Effector CD4-positive, alpha-beta T cell (primary cell): ENCODE measurements around the gene CUTC.
"Not testable (repeated sequence)": the region's sequence is repeated elsewhere in the genome, so short reads cannot be mapped to it uniquely, and the experiment has no call there.

ENCODE experiments used
- DNase-seq: peaks from one replicate; pipeline ENCODE4 v3.0.0-alpha.2; 2020
- total RNA-seq: gene quantifications from one replicate; lab custom pipeline; 2026; lab: John Stamatoyannopoulos, UW

The CUTC gene, protein sequence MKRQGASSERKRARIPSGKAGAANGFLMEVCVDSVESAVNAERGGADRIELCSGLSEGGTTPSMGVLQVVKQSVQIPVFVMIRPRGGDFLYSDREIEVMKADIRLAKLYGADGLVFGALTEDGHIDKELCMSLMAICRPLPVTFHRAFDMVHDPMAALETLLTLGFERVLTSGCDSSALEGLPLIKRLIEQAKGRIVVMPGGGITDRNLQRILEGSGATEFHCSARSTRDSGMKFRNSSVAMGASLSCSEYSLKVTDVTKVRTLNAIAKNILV
- 16.7 reads per million, percentile 43 among the genes with 10 or more reads in this experiment for total RNA-seq

DNA sequence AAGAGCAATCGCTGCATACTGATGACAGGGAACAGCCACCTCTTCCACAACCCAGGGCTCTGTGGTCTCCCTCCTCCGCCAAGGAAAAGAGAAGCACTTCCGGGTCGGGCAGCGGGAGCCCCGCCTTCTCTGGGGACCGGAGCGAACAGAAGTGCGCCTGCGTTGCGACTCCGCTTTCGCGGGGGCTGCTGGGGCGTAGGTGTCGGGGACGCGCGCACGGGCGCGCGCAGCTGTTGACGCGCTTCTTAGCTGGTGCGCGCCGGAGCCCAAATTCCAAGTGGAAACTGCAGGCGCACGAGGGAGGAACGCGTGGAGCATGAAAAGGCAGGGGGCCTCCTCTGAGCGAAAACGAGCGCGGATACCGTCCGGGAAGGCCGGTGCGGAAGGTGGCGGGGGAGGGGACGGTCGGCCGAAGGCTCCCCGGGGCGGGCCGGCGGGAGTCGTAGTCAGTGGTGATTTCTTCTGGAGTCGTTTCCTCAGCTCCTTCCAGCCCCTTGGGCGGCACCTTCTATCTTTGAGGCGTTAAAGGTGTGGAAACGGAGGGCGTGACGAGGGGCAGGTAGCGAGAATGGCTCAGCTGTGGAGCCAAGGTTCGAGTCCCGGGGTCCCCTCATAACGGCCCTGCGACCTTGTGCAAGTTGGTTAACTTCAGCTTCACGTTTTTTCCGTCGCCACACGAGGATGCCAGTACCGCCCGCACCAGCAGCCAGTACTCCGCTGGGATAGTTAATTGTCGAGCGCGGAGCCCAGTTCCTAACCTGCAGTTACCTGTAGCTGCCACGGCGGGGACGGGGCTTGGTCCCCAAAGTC is at the start of gene CUTC, which contains the start of gene COX15:
Gene CUTC (plus strand): TSS at position 202 of the 810 bp plus-strand sequence. CDS start 115 bp downstream, at position 317.
Gene COX15 (minus strand): TSS at position 95 of the 810 bp plus-strand sequence. CDS start 78 bp downstream, at position 17.
- peak; percentile 94 for DNase-seq

DNA sequence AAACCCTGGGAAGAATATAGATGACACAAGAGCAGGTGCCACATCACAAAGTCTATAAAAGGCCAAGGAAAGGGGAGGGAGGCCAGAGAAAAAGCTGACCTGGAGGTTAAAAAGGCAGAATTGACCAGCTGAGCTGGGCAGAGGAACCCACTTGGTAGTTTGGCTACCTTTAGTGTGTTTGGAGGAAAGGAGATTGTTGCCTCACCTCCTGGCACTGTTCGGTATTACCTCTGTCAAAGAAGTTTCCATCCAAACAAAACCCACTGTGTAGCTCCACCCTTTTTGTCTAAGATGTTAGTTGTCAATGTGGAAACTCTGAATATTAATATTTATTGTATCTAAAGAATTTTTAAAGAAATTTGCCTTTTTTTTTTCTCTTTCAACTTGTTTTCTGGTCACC is 49.3 kb upstream of the CUTC start:
- DNase-seq = no peak

DNA sequence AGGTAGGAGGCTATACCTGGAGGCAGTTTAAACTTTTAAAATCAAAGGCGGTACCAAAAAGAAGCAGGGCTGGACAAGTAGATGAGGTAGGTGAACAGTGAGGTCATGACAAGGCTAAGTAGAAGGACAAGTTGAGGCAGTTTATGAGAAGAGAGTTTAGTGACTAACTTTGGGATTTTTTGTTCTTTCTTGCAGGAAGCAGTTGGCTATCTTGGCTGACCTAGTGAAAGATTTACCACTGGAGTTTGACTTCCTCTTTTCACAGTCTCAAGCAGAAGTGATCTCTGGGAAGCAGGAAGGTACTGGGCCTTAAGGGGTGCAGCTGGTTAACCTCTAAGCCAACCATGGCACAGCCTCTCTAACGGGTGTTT is 46.5 kb upstream of the CUTC start:
- no peak for DNase-seq

DNA sequence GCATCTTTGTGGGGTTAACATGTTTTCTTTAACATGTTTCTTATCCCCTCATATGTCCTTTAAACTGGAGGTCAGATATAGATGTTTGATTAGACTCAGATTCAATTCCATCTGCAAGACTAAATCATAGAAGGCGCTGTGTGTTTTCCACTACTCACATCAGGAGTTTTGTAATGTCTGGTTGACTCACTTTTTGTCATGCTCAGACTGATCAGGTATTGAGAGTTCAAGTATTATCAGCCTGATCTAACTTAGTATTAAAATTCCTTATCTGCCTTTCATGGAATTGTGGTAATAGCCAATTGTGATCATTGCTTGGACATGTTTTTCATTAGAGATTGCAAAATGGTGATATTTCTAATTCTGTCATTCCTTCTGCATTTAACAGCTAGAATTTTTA is 42.6 kb upstream of the CUTC start:
- DNase-seq = no peak

DNA sequence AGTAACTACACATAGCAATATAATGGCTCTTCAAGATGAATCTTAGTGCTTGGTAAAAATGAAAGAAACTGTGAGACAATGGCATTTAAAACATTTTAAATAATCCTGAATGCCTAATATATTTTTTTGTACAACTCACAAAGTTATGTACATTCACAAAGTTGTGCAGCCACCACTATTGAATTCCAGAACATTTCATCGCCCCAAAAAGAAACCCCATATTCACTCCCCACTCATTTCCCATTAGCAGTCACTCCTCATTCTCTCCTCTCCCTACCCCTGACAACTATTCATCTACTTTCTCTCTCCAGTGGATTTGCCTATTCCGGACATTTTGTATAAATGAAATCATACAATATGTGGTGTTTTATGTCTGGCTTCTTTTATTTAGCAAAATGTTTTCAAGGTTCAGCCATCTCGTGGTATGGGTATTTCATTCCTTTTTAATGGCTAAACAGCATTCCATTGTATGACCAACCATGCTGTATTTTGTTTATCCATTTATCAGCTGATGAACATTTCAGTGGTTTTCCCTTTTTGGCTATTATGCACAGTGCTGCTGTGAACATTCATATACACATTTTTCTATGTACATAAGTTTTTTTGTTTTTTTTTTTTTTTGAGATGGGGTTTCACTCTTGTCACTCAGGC is 38.0 kb upstream of the CUTC start:
- DNase-seq = no peak

DNA sequence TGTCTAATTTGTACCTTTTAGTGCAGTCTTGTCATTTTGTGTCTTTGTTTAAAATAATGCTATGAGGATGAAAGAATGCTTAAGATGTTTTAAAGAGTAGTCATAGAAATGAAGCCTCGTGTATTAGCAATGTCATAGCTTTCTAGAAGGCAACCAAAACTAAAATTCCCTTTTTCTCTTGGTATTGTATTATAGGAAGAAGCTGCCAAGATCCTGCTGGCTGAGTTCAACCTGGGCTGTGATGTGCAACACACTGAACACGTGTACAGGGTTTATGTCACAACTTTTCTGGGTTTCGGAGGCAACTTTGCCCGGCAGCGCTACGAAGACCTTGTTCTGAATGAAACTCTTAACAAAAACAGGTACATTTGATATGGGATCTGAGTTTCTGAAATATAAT is 36.3 kb upstream of the CUTC start:
- no peak for DNase-seq

DNA sequence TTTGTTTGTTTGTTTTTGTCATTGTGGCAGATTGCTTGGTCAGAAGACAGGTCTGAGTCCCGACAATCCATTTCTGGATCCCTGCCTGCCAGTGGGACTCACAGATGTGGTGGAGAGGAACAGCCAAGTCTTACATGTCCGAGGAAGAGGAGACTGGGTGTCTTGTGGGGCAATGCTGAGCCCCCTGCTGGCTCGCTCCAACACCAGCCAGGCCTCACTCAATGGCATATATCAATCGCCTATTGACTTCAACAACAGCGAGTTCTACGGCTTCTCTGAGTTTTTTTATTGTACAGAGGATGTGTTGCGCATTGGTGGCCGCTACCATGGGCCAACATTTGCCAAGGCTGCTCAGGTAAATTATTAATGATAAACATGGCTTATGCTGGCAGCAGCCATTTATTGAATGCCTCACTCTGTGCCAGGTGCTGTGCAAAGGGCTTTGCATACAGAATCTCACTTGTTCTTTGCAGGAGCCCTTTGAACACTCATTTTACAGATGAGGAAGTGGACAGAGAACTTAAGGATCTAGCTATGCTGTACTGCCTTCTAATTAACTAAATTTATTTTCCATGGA is 33.4 kb upstream of the CUTC start:
- no peak for DNase-seq

DNA sequence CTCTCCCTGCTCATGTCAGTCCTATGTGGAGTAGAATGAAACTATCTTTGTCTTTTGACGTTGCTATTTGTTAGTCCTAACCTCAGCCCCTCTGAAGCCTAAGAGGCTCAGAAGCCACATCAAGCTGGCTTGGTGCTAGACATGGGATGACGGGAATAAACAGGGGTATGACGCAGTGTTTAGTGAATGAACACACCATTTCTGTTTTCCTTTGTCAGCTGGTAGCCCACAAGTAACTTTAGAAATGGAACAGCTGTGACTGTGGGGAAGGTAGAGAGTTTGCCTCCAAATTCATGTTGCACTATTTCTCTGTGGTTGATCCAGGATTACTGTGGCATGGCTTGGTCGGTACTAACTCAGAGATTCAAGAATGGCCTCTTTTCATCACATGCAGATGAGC is 31.4 kb upstream of the CUTC start:
- DNase-seq = no peak

DNA sequence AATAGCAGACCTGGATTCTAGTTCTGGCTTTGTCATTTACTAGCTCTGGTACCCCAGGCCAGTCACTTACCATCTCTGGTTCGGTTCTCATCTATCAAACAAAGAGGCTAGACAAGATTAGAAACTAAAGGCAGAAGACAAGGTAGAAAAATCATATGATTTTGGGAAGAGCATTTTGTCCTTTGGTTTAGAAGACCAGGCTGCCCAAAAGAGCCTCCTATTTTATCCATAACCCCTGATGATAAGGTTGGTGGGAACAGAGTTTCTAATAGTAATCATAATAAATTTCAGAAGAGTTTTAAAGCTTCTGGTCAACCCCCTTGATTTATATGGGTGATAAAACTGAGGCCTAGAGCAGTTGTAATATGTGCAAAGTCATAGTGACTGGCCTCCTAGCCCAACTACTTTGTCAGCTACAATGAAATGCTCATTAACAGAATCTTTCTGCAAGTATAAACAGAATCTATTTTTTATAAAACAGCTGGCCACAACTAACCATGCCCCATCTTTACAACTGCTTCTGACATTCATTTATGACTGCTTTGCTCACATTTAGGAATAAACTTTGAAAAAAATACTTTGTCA is 23.5 kb upstream of the CUTC start:
- no peak for DNase-seq

DNA sequence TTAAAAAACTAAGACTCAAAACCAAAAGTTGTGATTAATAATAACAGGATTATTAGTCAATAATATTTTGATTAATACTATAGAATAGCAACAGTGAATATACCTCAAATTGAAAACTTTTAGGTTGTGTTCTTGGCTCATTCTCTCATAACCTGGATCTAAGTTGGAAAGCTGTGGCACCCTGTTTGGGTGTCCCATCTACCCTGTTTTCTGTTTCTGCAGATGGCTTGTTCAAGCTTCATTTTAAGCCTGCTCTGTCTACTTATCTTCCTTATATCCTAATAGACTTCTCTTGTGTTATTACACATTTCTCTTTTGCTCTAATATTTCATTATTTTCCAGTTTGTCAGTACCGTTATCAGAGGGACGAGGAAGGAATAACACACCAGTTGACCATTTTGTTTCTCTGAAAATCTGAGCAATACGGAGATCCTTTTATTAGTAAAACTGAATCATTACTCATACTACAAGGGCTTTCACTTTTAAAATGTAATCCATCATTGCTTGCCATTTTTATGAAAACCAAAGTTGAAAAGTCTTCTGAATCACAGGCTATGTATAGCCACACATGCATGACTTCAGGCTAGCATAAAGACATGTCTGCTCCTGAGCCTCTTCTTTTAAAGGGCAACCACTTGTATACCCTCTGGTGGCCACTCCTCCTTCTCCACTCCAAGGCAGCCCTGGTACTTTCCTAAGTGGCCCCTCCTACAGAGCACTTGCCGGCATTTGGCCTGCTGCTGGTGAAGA is 22.4 kb upstream of the CUTC start:
- no peak for DNase-seq

DNA sequence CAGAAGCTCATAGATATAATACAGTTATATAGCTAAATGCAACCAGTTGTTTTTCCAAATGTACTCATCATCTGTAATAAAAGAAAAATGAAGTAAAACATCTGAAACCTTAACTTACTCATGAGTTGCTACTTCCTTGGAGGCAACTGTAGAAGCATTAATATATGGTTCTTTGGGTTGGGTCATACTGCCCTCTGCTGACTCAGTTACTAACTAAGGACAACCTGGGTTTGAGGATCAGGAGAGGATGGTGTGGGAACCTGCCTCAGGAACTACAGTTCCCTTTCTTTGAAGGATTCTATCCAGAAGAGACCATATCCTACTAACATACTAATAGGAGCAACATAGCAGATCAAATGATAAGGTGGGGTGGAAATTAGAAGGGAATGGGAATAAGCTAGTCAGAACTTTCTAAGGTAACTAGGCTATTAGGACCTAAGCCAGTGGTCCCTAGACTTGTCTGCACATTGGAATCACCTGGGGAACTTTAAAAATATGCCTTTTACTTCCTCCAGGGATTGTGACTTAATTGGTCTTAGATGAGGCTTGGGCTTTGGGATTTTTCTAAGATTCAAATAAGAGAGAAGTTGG is 20.8 kb upstream of the CUTC start:
- DNase-seq = peak; percentile 10

DNA sequence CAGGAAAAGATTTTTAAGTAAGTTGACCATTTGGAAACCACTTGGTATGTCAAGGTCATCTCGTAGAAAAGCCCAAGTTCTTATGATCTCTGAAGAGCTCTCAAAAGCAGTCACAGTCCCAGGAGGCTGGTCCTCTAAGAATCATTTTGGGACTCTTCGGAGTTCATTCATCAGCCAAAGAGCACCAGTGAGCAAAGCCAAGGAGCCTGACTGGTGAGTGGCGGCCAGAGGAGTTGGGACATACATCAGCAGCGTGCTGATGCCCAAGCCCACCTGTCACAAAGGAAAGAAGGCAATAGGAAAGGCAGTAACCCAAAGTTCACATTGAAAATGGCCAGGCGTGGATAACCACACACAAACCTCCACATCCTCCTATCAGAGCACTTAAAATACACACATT is 17.6 kb upstream of the CUTC start:
- DNase-seq = no peak

DNA sequence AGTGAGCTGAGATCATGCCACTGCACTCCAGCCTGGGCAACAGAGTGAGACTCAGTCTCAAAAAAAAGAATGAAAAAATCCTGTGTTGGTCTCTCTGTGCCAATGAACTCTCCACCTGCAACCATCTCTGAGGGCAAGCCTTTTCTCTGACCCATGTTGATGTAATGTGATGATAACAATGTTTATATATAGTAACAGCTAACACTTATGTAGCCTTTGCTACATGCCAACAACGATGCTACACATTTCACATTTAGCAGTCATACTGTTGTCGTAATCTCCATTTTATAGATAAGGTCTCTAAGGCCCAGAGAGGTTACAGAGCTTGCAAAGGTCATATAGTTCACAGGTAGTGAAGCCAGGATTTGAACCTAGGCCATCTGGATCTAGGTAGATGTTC is 11.6 kb upstream of the CUTC start:
- DNase-seq = no peak

DNA sequence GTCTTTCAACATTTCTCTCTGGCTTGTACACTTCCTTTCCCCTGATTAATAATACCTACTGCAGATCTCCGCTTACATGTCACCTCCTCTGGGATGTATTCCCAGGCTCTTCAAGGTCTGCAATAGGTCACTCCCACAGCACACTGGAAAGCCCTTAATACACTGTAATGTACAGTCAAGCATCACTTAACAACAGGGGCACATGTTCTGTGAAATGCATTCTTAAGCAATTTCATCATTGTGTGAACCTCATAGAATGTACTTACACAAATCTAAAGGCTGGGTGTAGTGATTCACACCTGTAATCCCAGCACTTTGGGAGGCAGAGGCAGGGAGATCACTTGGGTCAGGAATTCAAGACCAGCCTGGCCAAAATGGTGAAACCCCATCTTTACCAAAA is 2.0 kb upstream of the CUTC start:
- no peak for DNase-seq

DNA sequence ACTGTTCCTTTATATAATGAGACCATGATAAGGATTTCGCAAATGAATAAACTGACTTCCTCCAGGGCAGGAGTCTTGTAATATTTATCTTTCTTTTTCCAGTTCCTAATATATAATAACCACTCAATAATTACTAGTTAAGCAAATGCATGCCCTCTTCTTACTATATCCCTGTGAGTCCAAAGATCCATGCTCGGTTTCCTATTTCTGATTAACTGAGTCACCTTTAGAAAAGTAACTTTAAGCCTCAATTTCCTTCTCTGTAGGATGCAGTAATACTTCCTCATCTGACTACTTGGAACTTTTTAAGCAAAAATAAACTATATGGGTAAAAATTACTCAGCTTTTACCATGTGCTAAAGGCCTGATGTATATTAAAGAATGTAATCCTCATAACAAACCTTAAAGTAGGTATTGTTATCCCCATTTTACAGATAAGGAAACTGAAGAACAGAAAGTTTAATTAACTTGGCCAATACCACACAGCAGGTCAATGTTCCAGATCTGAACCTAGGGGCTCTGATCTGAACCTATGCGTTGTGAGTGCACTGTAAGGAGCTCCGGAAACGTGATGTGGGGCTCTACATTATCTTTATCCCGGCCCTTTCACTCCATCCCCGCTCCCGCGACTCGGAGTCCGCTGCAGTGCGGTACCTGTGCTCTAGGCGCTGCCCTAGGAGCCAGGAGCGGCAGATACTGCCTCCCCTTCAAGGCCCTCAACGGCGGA is 565 bp upstream of the CUTC start:
- DNase-seq = no peak

DNA sequence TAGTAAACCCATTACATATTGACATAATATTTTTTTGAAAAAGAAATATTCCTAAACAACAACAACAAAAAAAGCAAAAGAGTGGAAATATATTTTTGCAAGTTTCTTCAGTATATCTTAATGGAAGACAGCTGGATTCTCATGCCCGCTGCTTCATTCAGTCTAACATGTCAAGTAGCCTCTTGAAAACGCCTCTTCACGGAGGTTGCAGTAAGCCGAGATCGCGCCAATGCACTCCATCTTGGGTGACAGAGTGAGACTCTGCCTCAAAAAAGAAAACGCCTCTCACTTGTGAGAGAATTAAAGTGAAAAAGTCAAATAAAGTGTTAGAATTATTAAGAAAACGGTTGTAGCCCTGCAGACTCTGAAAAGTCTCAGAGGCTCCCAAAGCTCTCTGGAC is 1.3 kb downstream of the CUTC start:
- no peak for DNase-seq

DNA sequence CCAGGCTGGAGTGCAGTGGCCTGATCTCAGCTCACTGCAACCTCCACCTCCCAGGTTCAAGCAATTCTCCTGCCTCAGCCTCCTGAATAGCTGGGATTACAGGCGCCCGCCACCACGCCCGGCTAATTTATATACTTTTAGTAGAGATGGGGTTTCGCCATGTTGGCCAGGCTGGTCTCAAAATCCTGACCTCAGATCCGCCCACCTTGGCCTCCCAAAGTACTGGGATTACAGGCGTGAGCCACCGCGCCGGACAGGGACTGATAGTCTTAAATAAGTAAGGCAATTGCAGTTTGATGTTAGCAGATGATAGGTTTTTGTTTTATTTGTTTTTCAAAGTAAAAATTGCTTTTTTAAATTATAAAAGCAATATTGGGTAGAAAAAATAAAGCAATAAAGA is 2.1 kb downstream of the CUTC start:
- not testable (repeated sequence) for DNase-seq

DNA sequence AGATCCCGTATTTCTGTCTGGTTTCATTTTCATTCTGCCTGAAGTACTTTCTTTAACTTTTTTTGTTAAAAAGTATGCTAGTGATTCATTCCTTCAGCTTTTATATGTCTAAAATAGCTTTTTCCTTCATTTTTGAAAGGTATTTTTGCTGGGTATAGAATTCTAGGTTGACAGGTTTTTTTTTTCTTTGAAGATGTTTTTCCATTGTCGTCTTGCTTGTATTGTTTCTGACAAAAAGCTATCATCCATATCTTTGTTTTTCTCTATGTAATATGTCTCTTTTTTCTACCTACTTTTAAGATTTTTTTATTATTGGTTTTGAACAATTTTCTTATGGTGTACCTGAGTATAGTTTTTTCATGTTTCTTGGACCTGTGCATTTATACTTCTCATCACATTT is 8.2 kb downstream of the CUTC start:
- no peak for DNase-seq

DNA sequence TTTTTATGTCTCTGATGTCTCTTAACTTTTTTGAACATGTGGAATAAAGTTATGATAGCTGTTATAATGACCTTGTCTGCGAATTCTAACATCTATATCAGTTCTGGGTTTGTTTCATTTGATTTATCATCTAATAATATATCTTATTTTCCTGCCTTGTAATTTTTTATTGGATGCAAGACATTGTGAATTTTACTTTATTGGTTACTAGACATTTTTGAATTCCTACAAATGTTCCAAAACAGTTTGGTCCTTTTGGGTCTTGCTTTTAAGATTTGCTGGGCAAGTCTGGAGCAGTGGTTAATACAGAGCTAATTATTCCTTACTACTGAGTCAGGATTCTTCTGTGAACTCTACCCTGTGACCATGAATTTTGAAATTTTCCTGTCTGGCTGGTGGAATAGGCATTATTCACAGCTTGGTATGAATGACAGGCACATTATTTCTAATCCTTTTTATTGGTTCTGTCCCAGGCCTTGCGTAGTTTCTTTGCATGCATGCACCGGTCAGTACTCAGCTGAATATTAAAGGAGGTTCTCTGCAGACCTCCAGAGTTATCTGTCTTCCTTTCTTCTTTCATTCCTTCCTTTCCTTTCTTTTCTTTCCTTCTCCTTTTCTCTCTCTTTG is 9.0 kb downstream of the CUTC start:
- no peak for DNase-seq

DNA sequence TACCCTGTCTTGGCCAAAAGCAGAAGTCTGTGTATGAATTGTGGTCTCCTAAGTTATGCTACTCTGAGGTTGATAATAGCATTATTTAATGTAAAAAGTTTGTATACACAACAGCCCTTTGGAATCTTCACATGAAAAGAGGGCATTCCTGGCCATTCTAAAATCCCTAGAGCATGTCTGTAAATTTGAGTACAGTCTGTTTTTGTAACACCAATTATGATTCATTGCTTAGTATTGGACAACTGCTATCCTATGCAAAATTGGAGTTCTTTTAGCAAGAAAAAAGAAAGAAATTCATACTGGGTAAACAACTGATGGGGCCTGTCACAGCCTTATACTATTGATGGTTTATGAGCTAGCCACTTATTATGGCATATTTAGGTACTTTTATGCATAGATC is 10.2 kb downstream of the CUTC start:
- no peak for DNase-seq

DNA sequence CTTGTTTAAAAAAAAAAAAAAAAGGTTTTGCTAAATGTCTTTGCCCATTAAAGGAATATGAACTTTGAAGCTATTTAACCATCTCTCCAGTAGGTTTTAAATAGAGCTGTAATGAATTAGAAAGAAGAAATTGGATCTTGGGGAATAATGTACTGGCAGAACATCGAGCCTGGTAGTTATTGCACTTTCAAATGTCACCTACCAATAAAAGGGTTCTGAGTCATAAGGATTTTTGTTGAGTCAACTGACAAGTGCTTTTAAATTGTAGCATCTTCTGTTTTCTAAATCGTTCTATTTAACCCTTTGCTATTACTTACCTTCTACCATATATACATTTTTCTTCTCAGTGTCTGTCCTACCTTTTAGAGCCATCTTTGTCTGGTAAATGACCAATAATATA is 10.7 kb downstream of the CUTC start:
- DNase-seq = no peak
